ENCODE data around the gene SSH2.

- no peak for TF ChIP-seq EP300 (IDR thresholded peaks at IDR 0.05)
- no peak for TF ChIP-seq CTCF (IDR thresholded peaks at IDR 0.05)
- TF ChIP-seq POLR2AphosphoS5 (IDR thresholded peaks at IDR 0.05) = no peak
These were observed 339.4 kb downstream of the SSH2 start for GRCh38 chr17:29590411-29591145.
